Measurements from ENCODE around the gene HES6. TPM values are rescaled to one million over a fixed set of nuclear protein-coding genes. Genes with fewer than 3 reads are reported as not detected.
"Not testable (repeated sequence)": the region's sequence is repeated elsewhere in the genome, so short reads cannot be mapped to it uniquely, and the experiment has no call there.

Gene HES6
- total RNA-seq, 1 donor from 2014 or later, result 6.1 TPM

GRCh38 chr2:238274152-238274865 lies 34.5 kb upstream of the HES6 start:
- intact Hi-C loops (cut with DNase I), result no loop called here
- DNase-seq (ENCODE audit: low spot score) (no peak), ATAC-seq (no peak)

GRCh38 chr2:238273433-238273832 lies 33.6 kb upstream of the HES6 start:
- ATAC-seq; DNase-seq (ENCODE audit: low spot score); intact Hi-C loops (cut with DNase I): not testable (repeated sequence)

GRCh38 chr2:238272156-238272555 lies 32.3 kb upstream of the HES6 start:
- ATAC-seq, result peak; percentile 14
- no peak for DNase-seq (ENCODE audit: low spot score)
- intact Hi-C loops (cut with DNase I), result no loop called here

- ATAC-seq; intact Hi-C loops (cut with DNase I); DNase-seq (ENCODE audit: low spot score): not testable (repeated sequence)
These were observed 31.8 kb upstream of the HES6 start for GRCh38 chr2:238271686-238272085.

GRCh38 chr2:238271061-238271554 lies 31.3 kb upstream of the HES6 start:
- intact Hi-C loops (cut with DNase I), result no loop called here
- ATAC-seq (peak; percentile 14), DNase-seq (ENCODE audit: low spot score) (no peak)

GRCh38 chr2:238270606-238271005 lies 30.8 kb upstream of the HES6 start:
- intact Hi-C loops (cut with DNase I), result no loop called here
- DNase-seq (ENCODE audit: low spot score), result no peak
- ATAC-seq, result no peak

GRCh38 chr2:238269741-238270140 lies 29.9 kb upstream of the HES6 start:
- DNase-seq (ENCODE audit: low spot score) (no peak), ATAC-seq (no peak)
- intact Hi-C loops (cut with DNase I), result no loop called here

- intact Hi-C loops (cut with DNase I), result no loop called here
These were observed 28.2 kb upstream of the HES6 start for GRCh38 chr2:238267884-238268680.

GRCh38 chr2:238267341-238267710 lies 27.5 kb upstream of the HES6 start:
- DNase-seq (ENCODE audit: low spot score) (no peak), ATAC-seq (no peak)
- intact Hi-C loops (cut with DNase I), result no loop called here

More at GRCh38 chr2:238267884-238268680, 28.2 kb upstream of the HES6 start:
- ATAC-seq (no peak), DNase-seq (ENCODE audit: low spot score) (no peak)

- ATAC-seq (no peak), DNase-seq (ENCODE audit: low spot score) (no peak)
- intact Hi-C loops (cut with DNase I), result no loop called here
These were observed 25.8 kb upstream of the HES6 start for GRCh38 chr2:238265605-238266004.

GRCh38 chr2:238264072-238264460 lies 24.2 kb upstream of the HES6 start:
- ATAC-seq (peak; percentile 10), DNase-seq (ENCODE audit: low spot score) (no peak)
- intact Hi-C loops (cut with DNase I), result loop anchor here (5.0 kb wide), 1 partner anchor 407 kb away; the partner anchor contains the start of gene RAMP1

GRCh38 chr2:238263204-238264071 lies 23.6 kb upstream of the HES6 start:
- DNase-seq (ENCODE audit: low spot score) (peak; percentile 95), ATAC-seq (peak; percentile 95)
- intact Hi-C loops (cut with DNase I), result loop anchor here (5.0 kb wide), 1 partner anchor 406 kb away; the partner anchor contains the start of gene RAMP1

- intact Hi-C loops (cut with DNase I), result loop anchor here (5.0 kb wide), 1 partner anchor 405 kb away; the partner anchor contains the start of gene RAMP1
- peak; percentile 1 for ATAC-seq
These were observed 22.8 kb upstream of the HES6 start for GRCh38 chr2:238262496-238263122.

GRCh38 chr2:238261718-238262375 lies 22.0 kb upstream of the HES6 start:
- ATAC-seq, result no peak
- no peak for DNase-seq (ENCODE audit: low spot score)
- intact Hi-C loops (cut with DNase I), result loop anchor here (5.0 kb wide), 1 partner anchor 405 kb away; the partner anchor contains the start of gene RAMP1

More at GRCh38 chr2:238262496-238263122, 22.8 kb upstream of the HES6 start:
- no peak for DNase-seq (ENCODE audit: low spot score)

GRCh38 chr2:238260883-238261282 lies 21.0 kb upstream of the HES6 start:
- intact Hi-C loops (cut with DNase I), result loop anchor here (5.0 kb wide), 1 partner anchor 404 kb away; the partner anchor contains the start of gene RAMP1
- DNase-seq (ENCODE audit: low spot score) (no peak), ATAC-seq (no peak)

GRCh38 chr2:238259061-238260020 lies 19.5 kb upstream of the HES6 start:
- intact Hi-C loops (cut with DNase I), result loop anchor here (5.0 kb wide), 1 partner anchor 402 kb away; the partner anchor contains the start of gene RAMP1
- DNase-seq (ENCODE audit: low spot score), result no peak
- no peak for ATAC-seq

Measured in sciatic nerve (tissue), 2 donors.